ENCODE measurements around the gene ACYP2.

- TF ChIP-seq CTCF (IDR thresholded peaks at IDR 0.05) (no peak), POLR2A (IDR thresholded peaks at IDR 0.05) (no peak)
Measured at GRCh38 chr2:54227798-54228197, 112.4 kb downstream of the ACYP2 start.

Data from right lobe of liver (tissue), 4 donors.